Activated CD8-positive, alpha-beta T cell treated with anti-CD3 and anti-CD28 coated beads, Interleukin-2, amount 10 ng/mL, durations not matched to agents 7 days and 5 days (primary cell): ENCODE measurements around the gene BCR. TPM values are rescaled to one million over a fixed set of nuclear protein-coding genes. Genes with fewer than 3 reads are reported as not detected.

Experiments
- ATAC-seq: fragments of 150-1000 bp; cut with Tn5 transposase; one replicate; pipeline ENCODE4 v1.10.0; 2021; ENCODE audit warnings: moderate library complexity
- CTCF ChIA-PET: fragments of 350-600 bp; sonication (Branson Sonifier 250); formaldehyde crosslinking; loops from one replicate; lab custom pipeline; 2021; ENCODE audit warnings: antibody characterized with exemption; lab: Charles Lee
- POLR2A ChIA-PET: fragments of 350-600 bp; sonication (Branson Sonifier 250); formaldehyde crosslinking; loops from one replicate; lab custom pipeline; 2021; ENCODE audit warnings: antibody characterized with exemption; lab: Charles Lee
- DNase-seq: peaks from one replicate; pipeline ENCODE4 v3.0.0-alpha.2; 2020
- H3K27ac Mint-ChIP-seq: one replicate; pipeline ENCODE4 v1.8.0; 2021; ENCODE audit warnings: mild to moderate bottlenecking, mixed read lengths
- H3K27me3 Mint-ChIP-seq: one replicate; pipeline ENCODE4 v1.8.0; 2021; ENCODE audit warnings: low read depth, mixed read lengths
- H3K36me3 Mint-ChIP-seq: one replicate; pipeline ENCODE4 v1.8.0; 2021; ENCODE audit warnings: low read depth, mixed read lengths
- H3K4me1 Mint-ChIP-seq: one replicate; pipeline ENCODE4 v1.8.0; 2021; ENCODE audit warnings: low read depth, mixed read lengths
- H3K4me3 Mint-ChIP-seq: one replicate; pipeline ENCODE4 v1.8.0; 2021; ENCODE audit warnings: mild to moderate bottlenecking, mixed read lengths
- H3K9me3 Mint-ChIP-seq: one replicate; pipeline ENCODE4 v1.8.0; 2022; ENCODE audit warnings: mixed read lengths; ENCODE audit not compliant: insufficient read depth
- total RNA-seq, 2 experiments: library from RNA; stranded (reverse); gene quantifications; one replicate each; pipeline ENCODE4 v1.2.3, GENCODE V29; 2021

BCR gene
- total RNA-seq, 2 experiments from 2014 or later, result 31.1 to 31.9 TPM

DNA sequence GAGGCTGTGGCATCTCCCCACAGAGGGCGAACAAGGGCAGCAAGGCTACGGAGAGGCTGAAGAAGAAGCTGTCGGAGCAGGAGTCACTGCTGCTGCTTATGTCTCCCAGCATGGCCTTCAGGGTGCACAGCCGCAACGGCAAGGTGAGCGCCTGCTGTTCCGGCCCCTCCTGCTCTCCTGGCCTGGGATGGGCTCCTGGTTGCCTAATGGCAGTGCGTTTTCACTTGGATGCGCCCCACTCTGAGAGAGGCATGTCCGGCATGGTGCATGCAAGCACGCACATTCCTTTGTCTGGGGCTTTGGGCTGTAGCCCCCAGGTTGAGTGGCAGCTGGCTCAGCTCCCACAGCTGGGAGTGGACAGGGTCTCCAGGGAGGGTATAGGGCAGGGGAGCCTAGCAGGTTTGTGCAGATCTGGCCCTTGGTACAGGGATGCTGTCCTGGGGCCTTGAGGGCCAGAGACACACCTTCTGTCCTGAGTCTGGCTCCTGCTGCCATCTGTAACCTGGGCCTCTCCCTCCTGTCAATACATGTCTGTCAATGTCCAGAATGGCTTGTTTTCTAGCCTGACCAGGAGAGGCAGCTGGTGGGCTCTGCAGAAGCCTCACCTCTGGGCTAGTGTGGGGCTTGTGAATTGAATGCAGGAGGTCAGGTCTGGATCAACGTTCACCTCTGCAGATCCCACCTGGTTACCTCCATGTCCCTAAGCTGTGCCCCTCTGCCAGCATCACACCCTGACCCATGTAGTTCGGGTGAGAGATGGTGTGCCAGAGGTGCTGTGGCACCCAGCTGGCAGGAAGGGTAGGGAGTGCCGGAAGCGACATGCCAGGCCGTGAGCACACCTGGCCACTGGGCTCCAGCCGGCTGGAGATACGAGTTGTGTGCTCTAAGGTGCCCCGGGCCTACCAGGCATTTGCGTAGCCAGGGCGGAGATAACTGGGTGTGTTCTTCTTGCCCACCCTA lies 107.1 kb downstream of the BCR start:
- Mint-ChIP-seq H3K27me3 (no peaks in the 10 kb centered on the region), H3K4me3 (no peak overlapping the region), H3K27ac (no peak overlapping the region), H3K36me3 (peaks cover 6% of the 10 kb centered on the region), H3K4me1 (no peaks in the 10 kb centered on the region), H3K9me3 (no peaks in the 10 kb centered on the region)
- CTCF ChIA-PET, result interaction anchor here (0.9 to 11.4 kb wide), 2 partner anchors 98 to 108 kb away, joined by 3 to 280 read pairs; partner anchors contain the start of gene BCR
- ATAC-seq (no peak), DNase-seq (no peak)
- POLR2A ChIA-PET, result no interaction called here

DNA sequence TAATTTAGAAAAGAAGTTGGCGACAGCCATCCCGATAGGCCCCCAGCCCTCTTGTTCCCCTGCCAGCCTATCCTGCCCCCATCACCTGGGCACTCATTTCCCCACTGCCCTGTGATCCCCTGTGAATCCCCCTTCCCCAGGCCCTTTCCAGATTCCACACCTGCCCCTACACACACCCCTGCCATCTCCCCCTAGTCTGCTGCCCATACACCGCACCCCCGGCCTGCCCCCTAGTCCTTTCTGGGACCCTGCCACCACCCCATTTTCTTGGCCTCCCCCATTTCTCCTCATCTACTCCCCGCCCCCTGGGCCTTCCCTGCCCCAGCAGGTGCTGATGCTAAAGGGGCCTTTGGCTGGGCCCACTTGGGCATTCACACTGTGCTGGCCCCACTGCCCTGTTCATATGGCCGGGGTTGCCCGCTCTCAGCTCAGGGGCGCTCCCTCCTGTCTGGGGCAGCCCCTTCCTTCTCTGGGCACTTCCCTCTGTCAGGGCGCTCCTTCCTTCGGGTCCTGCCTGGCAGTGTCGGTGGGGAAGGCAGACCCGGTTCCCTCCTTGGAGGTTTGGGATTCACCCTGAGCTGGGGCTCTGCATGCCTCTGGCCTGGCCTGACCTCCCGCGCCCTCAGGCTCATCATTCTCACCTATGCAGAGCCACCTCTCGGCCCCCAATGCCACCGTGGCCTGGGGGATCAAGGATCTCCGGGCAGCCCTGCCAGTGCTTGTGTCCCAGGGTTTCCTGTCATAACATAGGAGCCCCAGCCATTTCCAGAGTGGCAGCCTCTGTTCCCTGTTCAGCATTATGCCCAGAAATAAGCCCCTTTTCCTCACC lies 108.2 kb downstream of the BCR start:
- Mint-ChIP-seq H3K4me1 (no peaks in the 10 kb centered on the region), H3K27ac (no peak overlapping the region), H3K27me3 (no peaks in the 10 kb centered on the region), H3K4me3 (no peak overlapping the region), H3K36me3 (peaks cover 6% of the 10 kb centered on the region), H3K9me3 (no peaks in the 10 kb centered on the region)
- POLR2A ChIA-PET, result no interaction called here
- CTCF ChIA-PET, result interaction anchor here (0.9 to 3.1 kb wide), 3 partner anchors 83 to 113 kb away, joined by 3 to 62 read pairs (median 4); no protein-coding TSS in a partner anchor
- no peak for ATAC-seq
- DNase-seq, result no peak

DNA sequence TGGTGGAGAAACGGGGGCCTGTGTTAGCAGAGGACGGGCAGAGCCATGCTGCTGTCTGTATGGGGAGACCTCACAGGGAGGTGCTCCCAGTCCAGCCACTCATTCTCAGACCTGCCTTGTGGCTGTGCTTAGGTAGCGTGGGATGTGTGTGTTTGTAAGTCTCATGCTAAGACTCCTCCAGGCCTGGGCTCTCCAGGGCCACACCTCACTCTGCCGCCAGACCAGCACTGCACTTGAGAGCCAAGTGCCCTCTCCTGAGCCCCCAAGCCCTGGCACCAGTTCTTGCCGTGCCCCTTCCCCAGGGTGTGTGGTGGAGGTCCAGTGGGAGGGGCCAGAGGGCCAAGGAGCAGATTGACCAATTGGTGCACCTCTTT lies 108.8 kb downstream of the BCR start:
- no peak for DNase-seq
- Mint-ChIP-seq H3K9me3 (no peaks in the 10 kb centered on the region), H3K36me3 (peaks cover 6% of the 10 kb centered on the region), H3K27me3 (no peaks in the 10 kb centered on the region), H3K4me1 (no peaks in the 10 kb centered on the region), H3K4me3 (no peak overlapping the region), H3K27ac (no peak overlapping the region)
- ChIA-PET POLR2A (no interaction called here), CTCF (interaction anchor here (1.1 to 3.1 kb wide), 12 partner anchors 7 to 151 kb away, joined by 3 to 62 read pairs (median 4); partner anchors contain the start of gene BCR)
- ATAC-seq, result no peak

DNA sequence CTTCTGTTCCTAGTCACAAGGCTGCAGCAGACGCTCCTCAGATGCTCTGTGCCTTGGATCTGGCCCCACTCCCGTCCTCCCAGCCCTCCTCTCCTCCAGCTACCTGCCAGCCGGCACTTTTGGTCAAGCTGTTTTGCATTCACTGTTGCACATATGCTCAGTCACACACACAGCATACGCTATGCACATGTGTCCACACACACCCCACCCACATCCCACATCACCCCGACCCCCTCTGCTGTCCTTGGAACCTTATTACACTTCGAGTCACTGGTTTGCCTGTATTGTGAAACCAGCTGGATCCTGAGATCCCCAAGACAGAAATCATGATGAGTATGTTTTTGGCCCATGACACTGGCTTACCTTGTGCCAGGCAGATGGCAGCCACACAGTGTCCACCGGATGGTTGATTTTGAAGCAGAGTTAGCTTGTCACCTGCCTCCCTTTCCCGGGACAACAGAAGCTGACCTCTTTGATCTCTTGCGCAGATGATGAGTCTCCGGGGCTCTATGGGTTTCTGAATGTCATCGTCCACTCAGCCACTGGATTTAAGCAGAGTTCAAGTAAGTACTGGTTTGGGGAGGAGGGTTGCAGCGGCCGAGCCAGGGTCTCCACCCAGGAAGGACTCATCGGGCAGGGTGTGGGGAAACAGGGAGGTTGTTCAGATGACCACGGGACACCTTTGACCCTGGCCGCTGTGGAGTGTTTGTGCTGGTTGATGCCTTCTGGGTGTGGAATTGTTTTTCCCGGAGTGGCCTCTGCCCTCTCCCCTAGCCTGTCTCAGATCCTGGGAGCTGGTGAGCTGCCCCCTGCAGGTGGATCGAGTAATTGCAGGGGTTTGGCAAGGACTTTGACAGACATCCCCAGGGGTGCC lies 109.8 kb downstream of the BCR start:
- ChIA-PET POLR2A (interaction anchor here (0.9 kb wide), 1 partner anchor 104 kb away, joined by 3 read pairs; no protein-coding TSS in a partner anchor), CTCF (interaction anchor here (0.7 to 3.1 kb wide), 38 partner anchors 8 to 336 kb away, joined by 3 to 62 read pairs (median 4); partner anchors contain the start of genes BCR and RSPH14)
- Mint-ChIP-seq H3K4me1 (no peaks in the 10 kb centered on the region), H3K4me3 (no peak overlapping the region), H3K27ac (no peak overlapping the region), H3K9me3 (no peaks in the 10 kb centered on the region), H3K27me3 (no peaks in the 10 kb centered on the region), H3K36me3 (peaks cover 6% of the 10 kb centered on the region)
- peak; percentile 63 for DNase-seq
- ATAC-seq, result peak; percentile 49

DNA sequence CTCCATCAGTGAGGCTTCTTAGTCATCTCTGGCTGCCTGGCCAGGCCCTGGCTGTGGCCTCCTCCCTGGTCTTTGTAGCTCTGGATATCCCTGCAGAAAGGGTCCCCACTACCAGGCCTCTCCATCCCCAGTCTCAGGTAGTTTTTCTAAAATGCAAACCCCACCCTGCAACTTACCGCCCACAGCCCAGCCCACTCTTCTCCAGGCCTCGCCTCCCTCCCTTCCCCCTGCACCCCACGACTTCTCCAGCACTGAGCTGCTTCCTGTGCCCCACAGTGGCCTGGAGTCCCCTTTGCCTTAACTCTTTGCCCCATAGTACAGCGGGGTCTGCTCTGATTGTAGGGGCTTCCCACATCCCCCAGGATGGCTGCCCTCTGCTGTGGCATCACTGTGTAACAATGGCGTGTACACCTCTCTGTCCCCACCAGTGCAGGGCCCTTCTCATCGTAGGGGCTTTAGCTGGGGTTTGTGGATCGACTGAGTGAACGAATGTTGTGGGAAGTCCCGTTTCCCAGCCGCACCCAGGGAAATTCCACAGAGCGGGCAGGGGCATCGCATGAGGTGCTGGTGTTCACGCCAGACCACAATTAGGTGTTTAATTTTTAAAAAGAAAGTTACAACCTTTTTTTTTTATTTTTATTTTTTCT lies 111.6 kb downstream of the BCR start:
- Mint-ChIP-seq H3K27me3 (no peaks in the 10 kb centered on the region), H3K4me3 (no peak overlapping the region), H3K4me1 (no peaks in the 10 kb centered on the region), H3K27ac (no peak overlapping the region), H3K9me3 (no peaks in the 10 kb centered on the region), H3K36me3 (peaks cover 6% of the 10 kb centered on the region)
- DNase-seq, result no peak
- ChIA-PET CTCF (interaction anchor here (3.1 kb wide), 2 partner anchors 110 to 116 kb away, joined by 23 to 62 read pairs; partner anchors contain the start of gene BCR), POLR2A (no interaction called here)
- ATAC-seq, result no peak

DNA sequence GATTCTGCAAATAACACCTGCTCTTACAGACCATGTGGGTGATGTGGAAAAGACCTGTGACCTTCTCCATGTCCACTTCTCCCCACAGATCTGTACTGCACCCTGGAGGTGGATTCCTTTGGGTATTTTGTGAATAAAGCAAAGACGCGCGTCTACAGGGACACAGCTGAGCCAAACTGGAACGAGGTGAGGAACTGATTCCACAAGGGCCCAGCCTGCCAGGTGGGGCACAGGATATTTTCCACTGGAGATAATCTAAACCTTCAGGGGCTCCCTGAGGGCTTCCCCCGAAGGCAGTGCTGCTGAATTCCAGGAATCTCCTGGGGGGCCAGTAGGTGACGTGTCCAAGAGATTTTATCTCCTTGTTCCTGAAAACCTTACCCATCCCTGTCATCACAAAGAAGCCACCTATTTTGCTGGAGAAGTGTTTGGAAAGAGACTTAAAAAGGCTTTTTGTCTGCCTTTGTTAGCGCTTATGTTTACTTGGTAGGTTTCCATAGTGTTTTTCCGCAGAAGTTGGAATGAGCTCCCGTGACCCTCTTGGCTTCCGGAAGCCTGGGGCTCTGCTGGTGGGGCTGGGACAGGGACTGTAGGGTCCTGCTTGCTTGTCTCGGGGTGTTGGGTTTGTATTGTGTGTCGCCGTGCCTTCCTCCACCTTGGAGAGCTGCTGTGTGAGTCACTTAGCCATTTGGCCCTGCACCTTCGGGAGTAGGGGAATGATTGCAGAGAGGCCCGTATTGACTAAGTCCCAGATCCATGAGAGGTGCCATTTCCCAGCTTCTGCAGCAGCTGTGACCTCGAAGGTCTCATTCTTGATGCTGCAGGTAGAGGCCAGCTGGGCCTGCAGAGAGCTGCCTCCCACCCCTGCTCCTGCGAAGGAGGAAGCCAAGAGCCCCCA lies 112.4 kb downstream of the BCR start:
- Mint-ChIP-seq H3K9me3 (no peaks in the 10 kb centered on the region), H3K4me3 (no peak overlapping the region), H3K4me1 (no peaks in the 10 kb centered on the region), H3K36me3 (peaks cover 6% of the 10 kb centered on the region), H3K27me3 (no peaks in the 10 kb centered on the region), H3K27ac (no peak overlapping the region)
- POLR2A ChIA-PET, result no interaction called here
- CTCF ChIA-PET, result interaction anchor here (0.6 to 3.1 kb wide), 3 partner anchors 10 to 114 kb away, joined by 3 to 23 read pairs (median 4); partner anchors contain the start of gene BCR
- DNase-seq, result no peak
- ATAC-seq, result no peak

DNA sequence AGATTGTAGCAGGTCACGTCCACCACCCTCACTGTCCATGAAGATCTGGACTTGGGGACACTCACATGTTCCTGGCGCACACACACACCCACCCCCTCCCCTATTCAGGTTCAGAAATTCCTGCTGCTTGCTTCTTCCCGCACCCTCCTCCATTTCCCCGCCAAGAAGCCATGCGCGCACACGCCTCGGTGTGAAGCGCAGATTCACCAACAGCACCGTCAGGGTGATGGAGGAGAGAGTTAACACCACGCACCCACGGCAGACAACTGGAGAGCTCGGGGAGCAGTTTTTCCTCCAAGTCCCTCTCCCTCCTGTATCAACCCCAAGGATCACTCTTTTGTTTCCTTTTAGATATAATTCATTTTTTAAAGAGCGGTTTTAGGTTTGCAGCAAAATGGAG lies 113.4 kb downstream of the BCR start:
- H3K27me3 Mint-ChIP-seq, result no peaks in the 10 kb centered on the region
- CTCF ChIA-PET, result interaction anchor here (0.6 to 1.2 kb wide), 2 partner anchors 11 to 115 kb away, joined by 3 to 4 read pairs; no protein-coding TSS in a partner anchor
- no peaks in the 10 kb centered on the region for H3K9me3 Mint-ChIP-seq
- DNase-seq, result no peak
- no peak overlapping the region for H3K4me3 Mint-ChIP-seq
- peaks cover 9% of the 10 kb centered on the region for H3K36me3 Mint-ChIP-seq
- no peak overlapping the region for H3K27ac Mint-ChIP-seq
- no peak for ATAC-seq
- POLR2A ChIA-PET, result no interaction called here
- H3K4me1 Mint-ChIP-seq, result no peaks in the 10 kb centered on the region

DNA sequence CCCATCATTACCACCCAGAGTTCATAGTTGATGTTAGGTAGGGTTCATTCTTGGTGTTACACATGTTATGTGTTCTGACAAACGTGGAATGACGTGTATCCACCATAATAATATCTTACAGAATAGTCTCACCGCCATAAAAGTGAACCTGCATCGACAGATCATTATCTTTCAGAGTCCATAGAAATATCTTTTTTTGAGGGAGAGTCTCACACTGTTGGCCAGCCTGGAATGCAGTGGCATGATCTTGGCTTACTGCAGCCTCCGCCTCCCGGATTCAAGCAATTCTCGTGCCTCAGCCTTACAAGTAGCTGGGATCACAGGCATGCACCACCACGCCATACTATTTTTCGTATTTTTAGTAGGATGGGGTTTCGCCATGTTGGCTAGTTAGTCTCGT lies 113.9 kb downstream of the BCR start:
- POLR2A ChIA-PET, result no interaction called here
- DNase-seq, result no peak
- Mint-ChIP-seq H3K27me3 (no peaks in the 10 kb centered on the region), H3K36me3 (peaks cover 9% of the 10 kb centered on the region), H3K4me3 (no peak overlapping the region), H3K4me1 (no peaks in the 10 kb centered on the region), H3K27ac (no peak overlapping the region), H3K9me3 (no peaks in the 10 kb centered on the region)
- ATAC-seq, result no peak
- CTCF ChIA-PET, result no interaction called here

DNA sequence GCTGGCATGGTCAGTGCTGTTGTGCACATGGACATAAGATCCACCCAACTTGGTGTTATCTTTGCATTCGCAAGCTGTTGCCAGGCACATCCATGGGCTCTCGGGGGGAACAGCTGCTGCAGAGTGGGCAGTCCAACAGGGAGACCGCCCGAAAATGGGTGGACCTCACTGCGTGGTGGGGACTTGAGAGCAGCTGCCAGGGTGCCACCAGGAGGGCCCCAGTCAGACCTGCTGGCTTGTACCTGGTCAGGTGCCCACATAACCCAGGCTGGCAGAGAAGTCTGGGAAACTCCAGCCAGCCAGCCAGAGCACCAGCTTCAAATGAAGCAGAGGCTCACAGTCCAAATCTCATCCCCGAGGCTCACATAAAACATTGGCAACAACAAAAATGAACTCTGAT lies 120.2 kb downstream of the BCR start:
- H3K27me3 Mint-ChIP-seq, result no peaks in the 10 kb centered on the region
- no peaks in the 10 kb centered on the region for H3K4me1 Mint-ChIP-seq
- ChIA-PET POLR2A (no interaction called here), CTCF (interaction anchor here (1.7 kb wide), 1 partner anchor 10 kb away, joined by 10 read pairs; no protein-coding TSS in a partner anchor)
- H3K36me3 Mint-ChIP-seq, result peaks cover 3% of the 10 kb centered on the region
- no peak overlapping the region for H3K4me3 Mint-ChIP-seq
- no peaks in the 10 kb centered on the region for H3K9me3 Mint-ChIP-seq
- no peak overlapping the region for H3K27ac Mint-ChIP-seq
- DNase-seq, result no peak
- no peak for ATAC-seq

DNA sequence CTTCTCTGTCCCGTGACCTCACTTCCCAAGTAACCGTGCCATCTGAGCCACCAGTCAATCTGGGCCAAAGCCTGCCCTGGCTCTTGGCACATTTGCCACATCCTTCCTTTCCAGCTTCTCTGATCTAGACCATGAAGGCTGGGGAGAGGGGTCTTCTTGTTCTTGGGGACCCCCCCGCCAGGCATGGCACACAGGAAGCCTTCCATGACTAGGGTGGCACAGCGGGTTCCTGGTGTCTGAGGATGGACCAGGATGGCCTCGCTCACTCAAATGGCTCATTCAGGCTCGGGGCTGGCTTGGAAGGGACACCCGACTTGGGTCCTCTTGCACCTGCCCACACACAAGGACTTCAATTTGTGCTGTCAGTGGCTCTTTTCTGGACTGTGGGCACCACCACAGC lies 121.3 kb downstream of the BCR start:
- ChIA-PET CTCF (interaction anchor here (1.9 kb wide), 1 partner anchor 19 kb away, joined by 4 read pairs; no protein-coding TSS in a partner anchor), POLR2A (no interaction called here)
- ATAC-seq, result no peak

More for the DNA sequence above, 121.3 kb downstream of the BCR start:
- H3K4me1 Mint-ChIP-seq, result no peaks in the 10 kb centered on the region
- no peaks in the 10 kb centered on the region for H3K9me3 Mint-ChIP-seq
- H3K36me3 Mint-ChIP-seq, result peaks cover 3% of the 10 kb centered on the region
- H3K4me3 Mint-ChIP-seq, result no peak overlapping the region
- no peak for DNase-seq
- H3K27me3 Mint-ChIP-seq, result no peaks in the 10 kb centered on the region
- no peak overlapping the region for H3K27ac Mint-ChIP-seq
